IMR-90 (cell line): ENCODE measurements around the gene PPOX. TPM values are rescaled to one million over a fixed set of nuclear protein-coding genes. Genes with fewer than 3 reads are reported as not detected.

Source experiments
- ATAC-seq: fragments of 200-7000 bp; cut with Tn5 transposase; 2 replicates; pipeline ENCODE4 v1.9.1; 2020; ENCODE audit warnings: low read depth, mild to moderate bottlenecking, moderate library complexity
- BruUV-seq: library from RNA; stranded (reverse); fragments of 400-500 nt; replicated peaks from 2 replicates; lab custom pipeline; 2021; lab: Mats Ljungman, UMichigan
- CTCF ChIA-PET: fragments of 300-600 bp; formaldehyde crosslinking; extraction: SDS; loops from one replicate; lab custom pipeline; 2021; ENCODE audit warnings: antibody characterized with exemption; lab: Yijun Ruan, JAX
- POLR2A ChIA-PET: fragments of 300-600 bp; sonication (Branson Sonifier 250); formaldehyde crosslinking; loops from one replicate; lab custom pipeline; 2022; ENCODE audit warnings: antibody characterized with exemption; ENCODE audit not compliant: unreplicated experiment; lab: Charles Lee
- DNase-seq: peaks from one replicate; pipeline ENCODE4 v3.0.0; 2013
- H2AFZ ChIP-seq: replicated peaks from 2 replicates; pipeline ENCODE3; 2013; ENCODE audit warnings: low read length, mild to moderate bottlenecking; ENCODE audit not compliant: poor library complexity
- H2AK5ac ChIP-seq: 2 replicates; pipeline ENCODE4 v1.6.1; 2013; ENCODE audit warnings: low read depth, low read length, inconsistent platforms
- H2AK9ac ChIP-seq: replicated peaks from 2 replicates; pipeline ENCODE3; 2013; ENCODE audit warnings: mild to moderate bottlenecking, low read depth, low read length, moderate library complexity; ENCODE audit not compliant: poor library complexity
- H2BK120ac ChIP-seq: 2 replicates; pipeline ENCODE4 v1.6.1; 2013; ENCODE audit warnings: low read depth, low read length, inconsistent platforms
- H2BK15ac ChIP-seq: 3 replicates; pipeline ENCODE4 v1.6.1; 2013; ENCODE audit warnings: low read depth, low read length, inconsistent platforms
- H2BK20ac ChIP-seq: 2 replicates; pipeline ENCODE4 v1.6.1; 2013; ENCODE audit warnings: low read depth, mild to moderate bottlenecking, inconsistent platforms, low read length, moderate library complexity
- H2BK5ac ChIP-seq: 2 replicates; pipeline ENCODE4 v1.6.1; 2013; ENCODE audit warnings: mild to moderate bottlenecking, low read depth, low read length, inconsistent platforms; ENCODE audit not compliant: poor library complexity, severe bottlenecking
- H3K14ac ChIP-seq: replicated peaks from 2 replicates; pipeline ENCODE4 v1.6.1; 2013; ENCODE audit warnings: low read depth, low read length, inconsistent platforms
- H3K18ac ChIP-seq: 2 replicates; pipeline ENCODE4 v1.6.1; 2013; ENCODE audit warnings: low read depth, low read length, control low read depth
- H3K23ac ChIP-seq: 2 replicates; pipeline ENCODE4 v1.6.1; 2013; ENCODE audit warnings: low read depth, low read length, inconsistent platforms
- H3K27ac ChIP-seq: 2 replicates; pipeline ENCODE4 v1.5.1; 2013; ENCODE audit warnings: mild to moderate bottlenecking, control low read depth, low read length; ENCODE audit not compliant: insufficient read depth
- H3K27me3 ChIP-seq: 2 replicates; pipeline ENCODE4 v1.6.1; 2013; ENCODE audit warnings: low read length; ENCODE audit not compliant: control insufficient read depth, insufficient read depth
- H3K36me3 ChIP-seq: 2 replicates; pipeline ENCODE4 v1.6.1; 2013; ENCODE audit warnings: low read length, mixed read lengths; ENCODE audit not compliant: control insufficient read depth, insufficient read depth
- H3K4ac ChIP-seq: 2 replicates; pipeline ENCODE4 v1.6.1; 2013; ENCODE audit warnings: low read depth, low read length, inconsistent platforms
- H3K4me1 ChIP-seq: 2 replicates; pipeline ENCODE4 v1.6.1; 2013; ENCODE audit warnings: low read length, mixed read lengths; ENCODE audit not compliant: control insufficient read depth, insufficient read depth
- H3K4me2 ChIP-seq: 2 replicates; pipeline ENCODE4 v1.6.1; 2013; ENCODE audit warnings: low read depth, mild to moderate bottlenecking, control low read depth, low read length, moderate library complexity
- H3K4me3 ChIP-seq: 2 replicates; pipeline ENCODE4 v1.5.1; 2013; ENCODE audit warnings: low read depth, mild to moderate bottlenecking, control low read depth, low read length, moderate library complexity; ENCODE audit not compliant: insufficient read depth
- H3K56ac ChIP-seq: 2 replicates; pipeline ENCODE4 v1.6.1; 2013; ENCODE audit warnings: low read length, inconsistent platforms; ENCODE audit not compliant: insufficient read depth; ENCODE audit errors: extremely low read depth
- H3K79me1 ChIP-seq, 2 experiments: 2 replicates each; pipeline ENCODE4 v1.6.1; 2013; ENCODE audit warnings: low read length in 2 of 2, inconsistent platforms in 1 of 2, low read depth in 1 of 2
- H3K9ac ChIP-seq: 2 replicates; pipeline ENCODE4 v1.6.1; 2013; ENCODE audit warnings: low read depth, low read length, control low read depth
- H3K9me1 ChIP-seq: 2 replicates; pipeline ENCODE4 v1.6.1; 2013; ENCODE audit warnings: low read length, inconsistent platforms; ENCODE audit not compliant: insufficient read depth
- H3K9me3 ChIP-seq: 2 replicates; pipeline ENCODE4 v1.6.1; 2013; ENCODE audit warnings: low read length; ENCODE audit not compliant: control insufficient read depth, insufficient read depth
- H4K20me1 ChIP-seq: 2 replicates; pipeline ENCODE4 v1.6.1; 2013; ENCODE audit warnings: low read length, inconsistent platforms; ENCODE audit not compliant: insufficient read depth
- H4K5ac ChIP-seq: 2 replicates; pipeline ENCODE4 v1.6.1; 2013; ENCODE audit warnings: mild to moderate bottlenecking, low read depth, low read length, control low read depth
- H4K8ac ChIP-seq, 2 experiments: 2 replicates each; pipeline ENCODE4 v1.6.1; 2013; ENCODE audit warnings: low read depth in 2 of 2, low read length in 2 of 2, control low read depth in 1 of 2, inconsistent platforms in 1 of 2
- H4K91ac ChIP-seq: 2 replicates; pipeline ENCODE4 v1.6.1; 2013; ENCODE audit warnings: low read depth, low read length, inconsistent platforms; ENCODE audit not compliant: insufficient read depth
- BHLHE40 ChIP-seq: fragments of 150-350 bp; IDR thresholded peaks from 2 replicates; pipeline ENCODE4 v1.6.1; 2016; ENCODE audit warnings: mild to moderate bottlenecking, low read depth, low read length
- FOS ChIP-seq: fragments of 150-350 bp; IDR thresholded peaks from 2 replicates; pipeline ENCODE4 v1.6.1; 2016; ENCODE audit warnings: low read depth, low read length
- MAFK ChIP-seq: IDR thresholded peaks from 2 replicates; pipeline ENCODE4 v1.6.1; 2012; ENCODE audit warnings: low read depth, low read length, improper control_type of control experiment
- MAZ ChIP-seq: IDR thresholded peaks from 2 replicates; pipeline ENCODE4 v1.6.1; 2012; ENCODE audit warnings: low read depth, mild to moderate bottlenecking, low read length, improper control_type of control experiment, moderate library complexity, borderline replicate concordance
- MXI1 ChIP-seq: IDR thresholded peaks from 2 replicates; pipeline ENCODE4 v1.6.1; 2012; ENCODE audit warnings: low read depth, mild to moderate bottlenecking, low read length, moderate library complexity, borderline replicate concordance
- NFE2L2 ChIP-seq: fragments of 150-350 bp; IDR thresholded peaks from 2 replicates; pipeline ENCODE4 v1.6.1; 2016; ENCODE audit warnings: low read depth, mild to moderate bottlenecking, low read length
- POLR2A ChIP-seq: IDR thresholded peaks from 2 replicates; pipeline ENCODE4 v1.6.1; 2012; ENCODE audit warnings: mild to moderate bottlenecking, low read depth, low read length
- RAD21 ChIP-seq: IDR thresholded peaks from 2 replicates; pipeline ENCODE4 v1.6.1; 2012; ENCODE audit warnings: low read length, improper control_type of control experiment
- RCOR1 ChIP-seq: IDR thresholded peaks from 2 replicates; pipeline ENCODE4 v1.6.1; 2012; ENCODE audit warnings: mild to moderate bottlenecking, low read length, improper control_type of control experiment; ENCODE audit not compliant: insufficient replicate concordance
- SMC3 ChIP-seq: fragments of 150-350 bp; IDR thresholded peaks from 2 replicates; pipeline ENCODE4 v1.6.1; 2016; ENCODE audit warnings: low read depth, mild to moderate bottlenecking, antibody characterized with exemption, low read length, moderate library complexity
- WGBS, 2 experiments: methylation state at CpG; one replicate each; pipeline versions ENCODE4 v1.1.5 to v1.1.7; 2013; ENCODE audit warnings: missing lambda C conversion rate in 2 of 2; ENCODE audit not compliant: insufficient read length in 1 of 2; ENCODE audit errors: extremely low coverage in 2 of 2; 5-methylcytosine and 5-hydroxymethylcytosine counted together
- dilution Hi-C: fragments of 300-500 bp; cut with HindIII; formaldehyde crosslinking; loops from one replicate; pipeline ENCODE4 v1.14.3; 2018; ENCODE audit warnings: low sequenced_read_pairs; ENCODE audit not compliant: unreplicated experiment
- in situ Hi-C: fragments of 300-500 bp; cut with MboI; formaldehyde crosslinking; loops from 3 replicates; pipeline ENCODE4 v1.14.3; 2019; ENCODE audit warnings: low sequenced_read_pairs, inconsistent platforms, mixed read lengths
- intact Hi-C: fragments of 100-400 bp; cut with micrococcal nuclease; formaldehyde crosslinking; loops from 2 replicates; pipeline ENCODE4 v1.10.0; 2022
- polyA plus RNA-seq, 3 experiments: library from polyadenylated mRNA; depleted of rRNA; stranded (reverse); fragments of >200 nt; gene quantifications; 2 replicates each; pipeline ENCODE4 v1.2.3, GENCODE V29; 2012; ENCODE audit warnings: low replicate concordance in 1 of 3
- total RNA-seq: library from RNA; depleted of rRNA; stranded (reverse); fragments of >200 nt; gene quantifications from 2 replicates; pipeline ENCODE4 v1.2.3, GENCODE V29; 2012

PPOX gene
- total and polyA plus RNA-seq, 2 of the 4 experiments (the other 2 are of a cell fraction): 6.1 to 14.3 TPM

- TF ChIP-seq MAFK: no peak
- TF ChIP-seq MXI1: no peak
- TF ChIP-seq NFE2L2: no peak
- TF ChIP-seq RCOR1: no peak
- no peak for TF ChIP-seq POLR2A
- TF ChIP-seq MAZ: no peak
- no peak for TF ChIP-seq SMC3
- no peak for TF ChIP-seq FOS
- TF ChIP-seq BHLHE40: no peak
- no peak for TF ChIP-seq RAD21
- in situ Hi-C loops: no loop called here
Measured at GRCh38 chr1:161157867-161158266, 8.4 kb upstream of the PPOX start.

More at GRCh38 chr1:161157867-161158266, 8.4 kb upstream of the PPOX start:
- H4K20me1 ChIP-seq: no peaks in the 10 kb centered on the region
- ATAC-seq (no peak), DNase-seq (no peak)
- H3K79me1 ChIP-seq: peaks cover 23 to 51% of the 10 kb centered on the region in 2 experiments
- H3K9me1 ChIP-seq: peaks cover 19% of the 10 kb centered on the region
- no peak overlapping the region for H3K56ac ChIP-seq
- WGBS, 2 experiments: no CpG with 5 or more reads among the region's 1 CpG
- no peak overlapping the region for H4K8ac ChIP-seq
- no peak overlapping the region for H2AFZ ChIP-seq
- ChIA-PET POLR2A (no interaction called here), CTCF (interaction anchor here (0.6 to 1.0 kb wide), 2 partner anchors 31 to 775 kb away, joined by 3 to 6 read pairs; no protein-coding TSS in a partner anchor)
- H2BK20ac ChIP-seq: no peak overlapping the region
- H2AK5ac ChIP-seq: no peak overlapping the region
- H2BK120ac ChIP-seq: no peak overlapping the region
- no peak overlapping the region for H3K23ac ChIP-seq
- H4K91ac ChIP-seq: no peak overlapping the region
- peaks cover 7% of the 10 kb centered on the region for H3K4me1 ChIP-seq
- no TSS peak for BruUV-seq
- H2AK9ac ChIP-seq: no peak overlapping the region
- dilution Hi-C loops (no loop called here), intact Hi-C loops (no loop called here)
- no peak overlapping the region for H4K5ac ChIP-seq
- no peak overlapping the region for H2BK15ac ChIP-seq
- no peaks in the 10 kb centered on the region for H3K9me3 ChIP-seq
- no peak overlapping the region for H3K4ac ChIP-seq
- H3K9ac ChIP-seq: no peak overlapping the region
- no peak overlapping the region for H3K14ac ChIP-seq
- H3K4me2 ChIP-seq: no peak overlapping the region
- peaks cover 26% of the 10 kb centered on the region for H3K36me3 ChIP-seq
- H3K4me3 ChIP-seq: no peak overlapping the region
- no peak overlapping the region for H2BK5ac ChIP-seq
- no peak overlapping the region for H3K27ac ChIP-seq
- no peaks in the 10 kb centered on the region for H3K27me3 ChIP-seq
- H3K18ac ChIP-seq: no peak overlapping the region
